Measurements from ENCODE around the gene XAB2. TPM values are rescaled to one million over a fixed set of nuclear protein-coding genes. Genes with fewer than 3 reads are reported as not detected.

Gene XAB2
- total and polyA plus RNA-seq, 12 donors, result 7.1 to 121 (median 44.3) TPM

GRCh38 chr19:7670150-7670783, 40.9 kb upstream of the XAB2 start:
- Histone ChIP-seq H3K27me3 (peaks cover 9% of the 10 kb centered on the region), H3K9me3 (replicated peaks in 1 of 3) (no peaks in the 10 kb centered on the region), H3K27ac (no peak overlapping the region), H3K4me3 (no peak overlapping the region), H3K4me1 (replicated peaks in 1 of 2) (no peaks in the 10 kb centered on the region), H3K36me3 (replicated peaks in 1 of 2) (no peaks in the 10 kb centered on the region)
- intact Hi-C loops (cut with DNase I), result loop anchor here in 1 of 2 donors (10.0 kb wide), 1 partner anchor 315 kb away; no protein-coding TSS in a partner anchor
- WGBS, 4 donors, result 0 to 5% (median 1%) methylated on average over 4 to 43 of the region's 43 CpGs
- no peak for TF ChIP-seq CTCF (IDR thresholded peaks at IDR 0.05)
- TF ChIP-seq POLR2A (IDR thresholded peaks at IDR 0.05), result no peak
- DNase-seq, result no peak

- Histone ChIP-seq H3K27ac (no peak overlapping the region), H3K36me3 (replicated peaks in 1 of 2) (no peaks in the 10 kb centered on the region), H3K4me1 (replicated peaks in 1 of 2) (no peaks in the 10 kb centered on the region), H3K27me3 (peaks cover 9% of the 10 kb centered on the region), H3K9me3 (replicated peaks in 1 of 3) (no peaks in the 10 kb centered on the region), H3K4me3 (no peak overlapping the region)
- WGBS, 4 donors, result 20 to 37% (median 26%) methylated on average over 8 to 9 of the region's 9 CpGs
- DNase-seq, result no peak
- no peak for TF ChIP-seq POLR2A (IDR thresholded peaks at IDR 0.05)
- no peak for TF ChIP-seq CTCF (IDR thresholded peaks at IDR 0.05)
- intact Hi-C loops (cut with DNase I), result loop anchor here in 1 of 2 donors (10.0 kb wide), 1 partner anchor 315 kb away; no protein-coding TSS in a partner anchor
Observed at GRCh38 chr19:7669641-7670040, 40.3 kb upstream of the XAB2 start.

GRCh38 chr19:7668842-7669241, 39.5 kb upstream of the XAB2 start, which contains the start of gene RETN:
TSS of gene RETN (plus strand) at chr19:7669049. CDS start at chr19:7669327, 278 bp downstream.
- WGBS, 4 donors, result 54 to 75% (median 63%) methylated on average over 1 to 9 of the region's 9 CpGs
- no peaks in the 10 kb centered on the region for H3K9me3 ChIP-seq (replicated peaks in 1 of 3)
- H3K4me1 ChIP-seq (replicated peaks in 1 of 2), result no peaks in the 10 kb centered on the region
- H3K36me3 ChIP-seq (replicated peaks in 1 of 2), result no peaks in the 10 kb centered on the region
- TF ChIP-seq CTCF (IDR thresholded peaks at IDR 0.05) (no peak), POLR2A (IDR thresholded peaks at IDR 0.05) (no peak)
- intact Hi-C loops (cut with DNase I), result no loop called here
- H3K27ac ChIP-seq, result no peak within 1 kb of the TSS
- no peak for DNase-seq
- H3K4me3 ChIP-seq, result no peak within 1 kb of the TSS
- H3K27me3 ChIP-seq, result peaks cover 9% of the 10 kb centered on the region

- DNase-seq, result no peak
- intact Hi-C loops (cut with DNase I), result no loop called here
- Histone ChIP-seq H3K36me3 (replicated peaks in 1 of 2) (no peaks in the 10 kb centered on the region), H3K9me3 (replicated peaks in 1 of 3) (no peaks in the 10 kb centered on the region), H3K4me3 (no peak overlapping the region), H3K4me1 (replicated peaks in 1 of 2) (no peaks in the 10 kb centered on the region), H3K27me3 (peaks cover 4% of the 10 kb centered on the region), H3K27ac (no peak overlapping the region)
- TF ChIP-seq CTCF (IDR thresholded peaks at IDR 0.05) (no peak), POLR2A (IDR thresholded peaks at IDR 0.05) (no peak)
- 62 to 75% (median 67%) methylated on average over 4 of the region's 4 CpGs for WGBS, 4 donors
Observed at GRCh38 chr19:7665076-7665475, 35.7 kb upstream of the XAB2 start.

Data from adrenal gland (tissue), 12 donors.